Measurements from ENCODE around the gene RMI2.

Gene RMI2

GRCh38 chr16:11329891-11330290, 15.4 kb upstream of the RMI2 start:
- no peak for DNase-seq

DNA sequence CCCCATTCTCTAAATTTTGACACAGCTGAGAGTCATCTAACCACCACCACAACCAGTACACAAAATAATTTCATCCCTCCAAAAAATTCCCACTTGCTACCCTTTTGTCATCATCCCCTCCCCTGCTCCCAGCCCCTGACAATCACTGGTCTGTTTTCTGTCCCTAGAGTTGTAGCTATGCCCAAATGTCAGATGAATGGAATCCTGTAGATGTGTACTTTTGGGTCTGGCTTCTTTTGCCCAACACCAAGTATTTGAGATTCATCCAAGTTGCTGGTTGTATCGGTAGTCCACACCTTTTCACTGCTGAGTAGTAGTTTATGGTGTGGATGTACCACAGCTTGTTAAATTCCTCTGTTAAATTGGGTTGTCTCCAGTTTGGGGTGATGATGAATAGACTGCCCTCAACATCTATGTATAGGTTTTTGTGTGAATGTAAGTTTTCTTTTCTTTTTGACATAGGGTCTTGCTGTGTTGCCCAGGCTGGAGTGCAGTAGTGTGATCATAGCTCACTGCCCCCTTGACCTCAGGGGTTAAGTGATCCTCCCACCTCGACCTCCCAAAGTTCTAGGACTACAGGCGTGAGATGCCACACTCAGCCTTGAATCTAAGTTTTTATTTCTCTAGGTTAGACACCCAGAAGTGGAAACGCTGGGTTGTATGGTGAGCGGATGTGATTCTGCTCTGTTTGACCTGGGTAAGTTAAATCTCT, 14.6 kb upstream of the RMI2 start:
- DNase-seq: no peak

DNA sequence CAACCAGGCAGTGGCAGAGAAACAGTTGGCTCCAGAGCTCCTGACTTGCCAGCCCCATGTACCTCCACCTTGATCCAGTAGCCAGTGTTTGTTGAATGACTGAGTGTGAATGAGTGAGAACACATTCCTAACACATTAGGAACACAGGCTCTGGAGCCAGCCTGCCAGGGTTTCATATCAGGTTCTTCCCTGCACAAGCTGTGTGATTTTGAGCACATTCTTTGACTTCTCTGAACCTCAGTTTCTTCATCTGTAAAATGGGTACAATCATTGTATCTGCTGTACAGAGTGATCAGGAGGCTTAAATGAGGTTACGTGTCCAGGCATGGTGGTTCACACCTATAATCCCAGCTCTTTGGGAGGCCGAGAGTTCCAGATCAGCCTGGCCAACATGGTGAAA, 13.3 kb upstream of the RMI2 start:
- no peak for DNase-seq

GRCh38 chr16:11333010-11333409, 12.2 kb upstream of the RMI2 start:
- no peak for DNase-seq

DNA sequence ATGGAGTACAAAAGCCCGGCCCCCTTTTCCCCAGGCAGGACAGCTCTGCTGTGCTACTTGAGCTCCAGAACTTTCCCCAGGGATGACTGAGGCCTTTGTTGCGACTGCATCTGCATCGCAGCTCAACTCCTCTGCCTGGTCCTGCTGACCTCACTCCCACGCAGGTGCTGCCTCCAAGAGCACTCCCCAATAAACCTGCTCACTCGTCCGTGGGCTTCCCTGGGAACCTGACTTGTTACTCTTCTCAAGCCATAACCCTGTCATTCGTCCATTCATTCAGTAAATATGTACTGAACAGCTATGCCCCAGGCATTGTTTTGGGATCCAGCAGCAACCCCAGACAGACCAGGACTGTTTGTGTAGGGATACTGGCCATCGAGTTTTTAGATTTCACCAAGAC, 11.6 kb upstream of the RMI2 start:
- DNase-seq: no peak

DNA sequence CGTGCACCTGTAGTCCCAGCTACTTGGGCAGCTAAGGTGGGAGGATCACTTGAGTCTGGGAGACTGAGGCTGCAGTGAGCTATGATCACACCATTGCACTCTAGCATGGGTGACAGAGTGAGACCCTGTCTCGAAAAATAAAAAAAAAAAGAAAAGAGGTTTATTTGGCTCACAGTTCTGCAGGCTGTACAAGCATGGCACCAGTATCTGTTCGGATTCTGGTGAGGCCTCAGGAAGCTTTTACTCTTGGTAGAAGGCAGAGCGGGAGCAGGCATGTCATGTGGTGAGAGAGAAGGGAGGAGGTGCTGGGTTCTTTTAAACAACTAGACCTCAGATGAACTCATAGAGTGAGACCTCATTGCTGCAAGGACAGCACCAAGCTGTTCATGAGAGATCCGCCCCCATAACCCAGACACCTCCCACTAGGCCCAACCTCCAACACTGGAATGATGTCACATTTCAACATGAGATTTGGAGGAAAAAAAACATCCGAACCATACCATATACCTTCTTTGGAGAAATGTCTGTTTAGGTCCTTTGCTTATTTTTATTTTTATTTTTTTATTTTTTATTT, 10.3 kb upstream of the RMI2 start:
- no peak for DNase-seq

DNA sequence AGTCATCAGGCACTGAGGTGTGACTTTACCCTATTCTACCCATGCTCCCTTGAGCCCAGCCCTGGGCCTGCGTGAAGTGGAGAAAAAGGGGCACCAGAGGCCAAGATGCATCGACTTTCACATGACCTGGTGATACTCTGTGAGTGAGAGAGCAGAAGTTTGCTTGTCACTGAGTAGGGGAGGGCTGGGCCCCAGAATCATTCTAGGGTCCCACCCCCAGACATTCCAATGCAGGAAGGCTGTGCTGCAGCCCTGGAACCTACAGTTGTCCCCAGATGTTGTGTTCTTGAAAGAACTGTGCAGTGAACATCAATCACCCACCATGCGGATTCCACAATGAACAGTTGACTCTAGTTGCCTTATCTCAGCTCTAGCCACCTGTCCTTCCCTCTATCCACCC, 6.2 kb upstream of the RMI2 start:
- DNase-seq: no peak

- DNase-seq: no peak
Measured at GRCh38 chr16:11340710-11341109, 4.5 kb upstream of the RMI2 start.

DNA sequence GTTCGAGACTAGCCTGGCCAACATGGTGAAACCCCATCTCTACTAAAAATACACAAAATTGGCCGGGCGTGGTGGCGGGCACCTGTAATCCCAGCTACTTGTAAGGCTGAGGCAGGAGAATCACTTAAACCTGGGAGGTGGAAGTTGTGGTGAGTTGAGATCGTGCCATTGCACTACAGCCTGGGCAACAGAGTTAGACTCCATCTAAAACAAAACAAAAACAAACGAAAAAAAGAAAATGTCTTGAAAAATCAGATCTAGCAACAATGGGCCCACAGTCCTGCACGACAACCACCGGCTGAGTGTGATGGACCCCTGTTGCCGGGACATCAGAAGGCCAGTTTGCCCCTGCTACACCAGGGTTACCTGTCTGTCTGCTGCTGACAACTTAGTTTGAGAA, 3.9 kb upstream of the RMI2 start:
- no peak for DNase-seq

GRCh38 chr16:11342021-11342855, 3.0 kb upstream of the RMI2 start:
- DNase-seq: no peak

GRCh38 chr16:11346700-11347319, 1.6 kb downstream of the RMI2 start:
- DNase-seq: no peak

DNA sequence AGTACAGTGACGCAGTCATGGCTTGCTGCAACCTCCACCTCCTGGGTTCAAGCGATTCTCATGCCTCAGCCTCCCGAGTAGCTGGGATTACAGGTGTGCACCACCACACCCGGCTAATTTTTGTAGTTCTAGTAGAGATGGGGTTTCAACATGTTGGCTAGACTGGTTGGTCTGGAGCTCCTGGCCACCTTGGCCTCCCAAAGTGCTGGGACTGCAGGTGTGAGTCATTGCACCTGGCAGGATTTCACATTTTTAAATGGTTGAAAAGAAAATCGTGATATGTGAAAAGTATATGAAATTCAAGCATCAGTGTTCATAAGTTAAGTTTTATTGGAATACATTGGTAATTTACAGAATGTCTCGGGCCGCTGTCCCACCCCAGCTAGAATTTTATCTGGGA, 2.6 kb downstream of the RMI2 start:
- DNase-seq: no peak

DNA sequence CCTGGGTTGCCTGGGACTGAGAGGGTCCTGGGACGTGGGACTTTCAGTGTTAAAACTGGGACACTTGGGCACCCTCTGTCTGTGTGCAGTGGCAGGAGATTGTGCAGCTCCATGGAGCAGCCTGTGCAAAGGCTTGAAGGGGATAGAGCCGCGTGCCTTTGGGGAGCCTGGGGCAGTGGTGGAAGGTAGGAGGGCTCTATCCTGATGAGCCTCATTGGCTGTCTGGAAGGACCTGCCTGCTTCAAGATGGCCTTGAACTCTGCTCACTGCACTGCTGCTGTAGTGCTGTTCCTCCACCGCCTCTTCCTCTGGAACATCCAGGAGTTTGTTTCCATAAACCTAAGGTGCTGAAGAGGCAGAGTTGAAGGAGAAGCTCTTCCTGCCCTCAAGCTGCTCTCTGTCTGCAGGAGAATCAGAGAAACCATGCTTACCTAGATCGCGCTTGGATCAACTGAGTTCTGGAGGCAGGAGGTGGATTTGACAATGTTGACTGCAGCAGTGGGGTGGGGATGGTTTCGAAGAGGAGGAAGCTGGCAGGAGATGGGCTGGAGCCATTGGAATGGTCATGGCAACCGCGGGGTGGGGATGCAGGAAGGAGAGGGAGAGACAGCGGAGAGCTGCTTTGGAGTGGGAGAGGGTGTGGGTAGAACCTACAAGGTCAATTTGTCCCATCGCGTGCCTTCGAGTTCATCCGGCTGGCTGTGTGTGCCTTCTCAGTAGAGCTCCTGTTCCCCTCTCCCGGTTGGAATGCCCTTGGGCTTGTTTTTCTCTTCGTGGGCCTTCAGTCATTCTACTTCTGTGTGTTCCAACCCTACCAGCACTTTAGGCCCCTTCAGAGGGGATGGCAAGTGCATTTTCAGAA, 3.7 kb downstream of the RMI2 start:
- no peak for DNase-seq

DNA sequence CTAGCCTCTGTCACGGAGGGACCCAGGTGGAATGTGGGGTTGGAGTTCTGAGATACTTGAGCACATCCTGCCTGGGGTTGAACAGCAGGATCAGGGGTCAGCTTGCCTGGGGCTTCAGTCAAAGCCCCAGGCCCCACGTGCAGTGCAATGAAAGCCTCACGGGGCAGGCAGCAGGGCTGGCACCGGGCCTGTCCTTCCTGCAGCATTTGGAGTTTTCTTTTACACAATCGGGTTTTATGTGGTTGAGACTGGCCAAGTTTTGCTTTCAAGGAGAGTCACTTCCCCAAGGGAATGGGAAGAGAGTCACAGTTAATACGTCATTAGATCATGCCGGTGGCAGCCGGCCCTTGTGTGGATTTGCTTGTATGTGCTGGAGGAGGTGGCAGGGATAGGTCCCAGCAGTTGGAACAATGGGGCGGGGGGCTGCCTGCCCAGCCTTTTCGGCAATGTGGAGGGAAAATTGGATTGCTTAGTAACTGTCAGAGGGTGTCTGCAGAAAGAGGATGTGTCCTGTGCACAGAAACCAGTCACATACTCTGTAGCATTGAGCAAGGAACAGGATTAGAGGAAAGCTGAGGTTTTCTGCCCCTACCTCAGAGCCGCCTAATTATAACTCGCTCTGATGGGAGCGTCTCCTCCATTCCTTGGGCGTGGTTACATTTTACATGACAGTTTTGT, 4.5 kb downstream of the RMI2 start:
- DNase-seq: no peak

DNA sequence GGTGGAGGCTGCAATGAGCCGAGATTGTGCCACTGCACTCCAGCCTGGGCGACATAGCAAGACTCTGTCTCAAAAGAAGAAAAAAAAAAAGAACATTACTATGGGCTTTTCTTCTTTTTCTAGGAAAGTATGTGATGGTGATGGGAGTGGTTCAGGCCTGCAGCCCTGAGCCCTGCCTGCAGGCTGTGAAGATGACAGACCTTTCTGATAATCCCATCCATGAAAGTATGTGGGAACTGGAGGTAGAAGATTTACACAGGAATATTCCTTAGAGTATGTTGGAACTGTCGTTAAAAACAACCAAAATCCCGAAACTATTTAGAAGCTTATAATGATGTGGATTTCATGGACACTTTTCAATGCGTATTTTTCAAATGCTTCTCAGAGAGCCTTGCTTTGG, 5.3 kb downstream of the RMI2 start:
- DNase-seq: no peak

DNA sequence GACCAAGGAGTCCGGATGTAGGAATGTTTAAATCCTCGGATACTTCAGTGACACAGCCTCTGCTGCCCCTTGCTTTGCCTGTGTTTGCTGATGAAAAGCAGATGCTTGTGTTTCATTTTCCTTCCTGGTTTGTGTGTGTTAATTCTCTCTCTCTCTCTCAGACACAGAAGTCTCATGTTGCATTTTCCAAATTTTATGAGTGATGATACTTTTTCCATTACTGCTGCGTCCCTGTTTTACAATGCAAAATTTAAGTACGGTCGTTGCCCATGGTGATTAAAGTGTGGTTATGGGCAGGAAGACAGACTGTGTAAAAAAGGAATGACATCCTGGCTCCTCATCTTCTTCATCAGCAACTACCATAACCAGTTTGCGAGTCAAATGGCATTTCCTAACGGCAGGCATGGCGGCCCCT, 5.7 kb downstream of the RMI2 start:
- no peak for DNase-seq

DNA sequence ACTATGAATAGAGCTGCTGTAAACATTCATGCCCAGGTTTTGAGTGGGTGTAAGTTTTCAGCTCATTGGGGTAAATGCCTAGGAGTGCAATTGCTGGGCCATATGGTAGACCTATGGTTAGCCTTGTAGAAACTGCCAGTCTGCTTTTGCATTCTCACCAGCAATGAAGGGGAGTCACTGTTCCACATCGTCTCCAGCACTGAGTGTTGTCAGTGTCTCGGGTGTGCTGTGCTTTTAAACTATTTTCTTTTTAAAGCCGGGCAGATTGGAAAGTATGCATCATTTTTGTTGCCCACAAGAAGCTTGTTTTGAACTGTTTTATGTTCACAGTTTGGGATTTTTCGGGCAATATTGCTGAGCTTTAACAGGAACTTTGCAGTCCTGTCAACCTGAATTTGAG, 7.9 kb downstream of the RMI2 start:
- no peak for DNase-seq

GRCh38 chr16:11354407-11354732, 9.1 kb downstream of the RMI2 start:
- DNase-seq: no peak

GRCh38 chr16:11354733-11355574, 9.7 kb downstream of the RMI2 start:
- DNase-seq: peak; percentile 86

GRCh38 chr16:11355862-11356261, 10.6 kb downstream of the RMI2 start:
- DNase-seq: no peak
